ENCODE data around the gene KLF16. TPM values are rescaled to one million over a fixed set of nuclear protein-coding genes. Genes with fewer than 3 reads are reported as not detected.
A peak's percentile ranks its signal among the peaks of the same experiment; 100 is the strongest.

The KLF16 gene
- total RNA-seq, 1 experiment from 2014 or later = 5.5 TPM

DNA sequence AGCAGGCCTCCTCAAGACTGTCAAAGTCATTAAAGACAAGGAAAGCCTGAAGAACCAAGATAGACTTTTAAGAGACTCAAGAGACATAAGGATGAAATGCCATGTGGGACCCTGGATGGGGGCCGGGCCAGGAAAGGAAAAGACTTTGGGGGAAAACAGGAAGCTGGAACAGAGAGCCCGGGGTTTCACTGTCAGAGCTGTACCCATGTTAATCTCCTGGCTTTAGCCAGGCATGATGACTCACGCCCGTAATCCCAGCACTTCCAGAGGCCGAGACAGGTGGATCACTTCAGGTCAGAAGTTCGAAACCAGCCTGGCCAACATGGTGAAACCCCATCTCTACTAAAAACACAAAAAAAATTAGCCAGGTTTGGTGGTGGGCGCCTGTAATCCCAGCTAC, 5.6 kb upstream of the KLF16 start:
- no peak for DNase-seq (ENCODE audit: low read depth)

DNA sequence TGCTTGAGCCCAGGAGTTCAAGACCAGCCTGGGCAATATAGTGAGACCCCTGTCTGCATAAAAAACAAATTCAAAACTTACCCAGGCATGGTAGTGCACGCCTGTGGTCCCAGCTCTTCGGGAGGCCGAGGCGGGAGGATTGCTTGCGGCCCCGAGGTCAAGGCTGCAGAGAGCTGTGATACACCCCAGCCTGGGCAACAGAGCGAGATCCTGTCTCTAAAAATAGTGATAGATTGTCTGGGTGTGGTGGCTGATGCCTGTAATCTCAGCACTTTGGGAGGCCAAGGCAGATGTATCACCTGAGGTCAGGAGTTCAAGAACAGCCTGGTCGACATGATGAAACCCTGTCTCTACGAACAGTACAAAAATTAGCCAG, 4.0 kb upstream of the KLF16 start:
- DNase-seq (ENCODE audit: low read depth) = no peak

DNA sequence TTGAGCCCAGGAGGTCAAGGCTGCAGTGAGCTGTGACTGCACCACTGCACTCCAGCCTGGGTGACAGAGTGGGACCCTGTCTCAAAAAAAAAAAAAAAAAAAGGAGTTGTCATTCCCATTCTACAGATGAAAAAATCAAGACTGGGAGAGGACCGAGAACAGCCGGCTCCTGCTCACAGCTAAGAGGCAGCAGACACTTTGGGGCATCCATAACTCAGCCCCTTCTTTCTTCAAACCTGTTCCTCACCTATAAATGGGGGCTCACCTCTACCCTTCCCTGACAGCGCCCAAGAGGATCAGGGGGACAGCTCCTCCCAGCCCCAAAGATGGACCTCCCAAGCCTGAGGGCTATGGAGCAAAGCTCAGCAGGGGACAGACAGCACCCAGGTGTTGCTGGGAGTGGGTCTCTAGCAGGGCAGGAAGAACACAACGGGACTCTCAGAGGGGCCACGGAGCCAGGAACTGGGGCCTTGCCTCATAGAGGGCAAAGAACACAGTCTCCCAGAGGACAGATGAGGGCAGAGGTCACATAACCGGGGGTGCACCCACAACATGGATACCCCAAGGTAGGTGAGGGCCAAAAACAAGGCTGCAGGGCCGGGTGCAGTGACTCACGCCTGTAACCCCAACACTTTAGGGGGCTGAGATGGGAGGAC, 3.4 kb upstream of the KLF16 start:
- DNase-seq (ENCODE audit: low read depth) = no peak

DNA sequence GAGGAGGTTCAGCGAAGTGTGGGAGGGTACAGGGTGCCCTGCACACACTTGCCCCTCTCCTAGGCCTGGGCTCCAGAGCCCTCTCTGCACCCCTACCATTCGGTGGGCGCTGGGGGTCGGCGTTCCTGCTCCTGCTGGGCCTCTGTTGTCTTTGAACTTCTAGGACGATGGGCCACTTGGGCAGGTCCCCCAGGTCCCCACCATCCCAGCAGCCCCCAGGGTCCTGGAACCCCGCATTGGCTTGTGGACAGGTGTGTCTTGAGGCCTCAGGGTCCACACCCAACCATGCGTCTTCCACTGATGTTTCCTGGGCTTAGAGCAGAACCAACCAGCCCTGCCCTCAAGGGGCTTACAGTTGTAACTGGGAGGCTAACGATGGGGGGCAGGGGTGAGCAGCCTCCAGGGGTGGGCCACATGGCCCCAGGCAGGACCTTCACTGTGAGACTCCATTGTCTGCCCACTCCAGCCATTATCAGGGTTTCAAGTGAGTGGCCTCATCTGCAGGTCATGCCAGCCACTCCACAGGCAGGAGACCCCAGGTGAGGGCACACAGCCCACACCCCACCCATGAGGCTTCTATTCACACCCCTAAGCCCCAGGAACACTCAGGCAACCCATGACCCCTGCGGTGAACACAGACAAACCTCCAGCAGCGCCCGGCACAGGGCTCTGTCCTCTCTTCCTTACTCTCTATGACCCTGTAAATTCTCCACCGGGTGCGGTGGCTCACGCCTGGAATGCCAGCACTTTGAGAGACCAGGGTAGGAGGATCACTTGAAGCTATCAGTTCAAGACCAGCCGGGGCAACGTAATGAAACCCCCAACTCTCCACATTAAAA, 2.0 kb upstream of the KLF16 start:
- DNase-seq (ENCODE audit: low read depth) = no peak

DNA sequence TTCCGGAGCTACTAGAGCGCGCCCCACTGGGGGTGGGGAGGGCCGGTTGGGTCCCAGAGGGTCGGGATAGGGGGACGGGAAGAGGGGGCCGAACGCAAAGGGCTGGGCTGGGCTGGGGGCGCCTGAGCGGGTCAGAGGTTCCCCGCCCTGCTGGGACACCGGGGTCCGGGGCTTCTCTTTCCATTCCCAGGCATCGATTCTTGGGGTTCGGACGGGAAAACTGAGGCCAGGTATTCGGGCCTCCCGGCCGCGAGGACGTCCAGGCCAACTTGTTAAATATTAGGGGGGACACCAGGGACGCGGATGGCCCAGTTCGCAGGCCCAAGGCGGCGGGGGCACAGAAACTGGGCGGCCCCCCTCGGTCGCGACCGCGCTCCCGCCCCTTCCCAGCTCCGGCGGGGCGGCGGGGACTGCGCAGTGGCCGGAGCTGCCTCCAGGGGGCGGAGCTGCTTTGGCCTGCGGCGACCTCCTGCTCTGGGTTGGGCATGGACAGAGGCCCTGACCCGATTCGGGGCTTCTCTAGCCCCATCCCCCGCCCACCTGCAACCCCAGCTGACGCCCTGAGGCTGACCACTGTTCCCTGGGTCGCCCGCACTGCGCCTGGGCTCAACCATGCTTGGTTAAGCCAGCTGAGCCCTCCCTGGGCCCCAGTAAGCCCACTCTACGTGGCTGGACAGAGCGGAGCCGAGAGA, 1.2 kb upstream of the KLF16 start:
- DNase-seq (ENCODE audit: low read depth) = peak; percentile 81

DNA sequence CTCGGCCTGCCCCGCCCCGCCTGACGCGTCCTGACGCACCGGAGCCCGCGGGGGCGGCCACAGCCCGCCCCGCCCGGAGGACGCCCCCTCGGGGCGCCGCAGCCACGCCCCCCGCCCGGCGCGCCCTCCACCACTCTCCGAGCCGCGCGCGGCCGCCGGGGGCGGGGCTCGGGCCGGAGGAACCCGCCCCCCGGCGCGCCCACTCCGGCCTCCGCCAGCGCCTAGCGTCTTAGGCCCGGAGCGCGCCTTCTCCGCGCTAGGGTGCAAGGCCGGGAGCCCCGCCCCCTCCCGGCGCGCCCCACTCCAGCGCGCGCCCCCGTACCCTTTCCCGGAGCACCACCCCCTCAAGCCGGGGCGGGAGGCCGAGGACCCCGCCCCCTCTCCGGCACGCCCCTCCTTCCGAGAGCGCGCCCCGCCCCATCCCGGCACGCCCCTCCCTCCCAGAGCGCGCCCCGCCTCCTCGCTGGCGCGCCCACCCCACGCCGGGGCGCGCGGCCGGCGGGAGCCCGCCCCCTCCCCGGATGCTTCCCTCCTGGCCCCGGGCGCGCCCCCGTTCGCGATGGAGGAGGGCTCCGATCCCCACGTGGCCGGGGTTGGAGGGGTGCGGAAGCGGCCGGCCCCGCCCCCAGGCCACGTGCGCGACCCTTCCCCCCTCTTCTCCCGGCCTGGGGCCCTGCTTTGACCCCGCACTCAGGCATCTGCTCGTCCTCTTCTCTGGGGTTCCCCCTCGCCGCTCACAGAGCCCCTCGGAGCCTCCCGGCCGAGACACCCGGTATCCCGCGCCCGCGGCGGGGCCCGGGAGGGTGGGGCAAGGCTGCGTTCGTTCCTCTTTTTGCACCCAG, 480 bp upstream of the KLF16 start:
- DNase-seq (ENCODE audit: low read depth) = peak; percentile 98

DNA sequence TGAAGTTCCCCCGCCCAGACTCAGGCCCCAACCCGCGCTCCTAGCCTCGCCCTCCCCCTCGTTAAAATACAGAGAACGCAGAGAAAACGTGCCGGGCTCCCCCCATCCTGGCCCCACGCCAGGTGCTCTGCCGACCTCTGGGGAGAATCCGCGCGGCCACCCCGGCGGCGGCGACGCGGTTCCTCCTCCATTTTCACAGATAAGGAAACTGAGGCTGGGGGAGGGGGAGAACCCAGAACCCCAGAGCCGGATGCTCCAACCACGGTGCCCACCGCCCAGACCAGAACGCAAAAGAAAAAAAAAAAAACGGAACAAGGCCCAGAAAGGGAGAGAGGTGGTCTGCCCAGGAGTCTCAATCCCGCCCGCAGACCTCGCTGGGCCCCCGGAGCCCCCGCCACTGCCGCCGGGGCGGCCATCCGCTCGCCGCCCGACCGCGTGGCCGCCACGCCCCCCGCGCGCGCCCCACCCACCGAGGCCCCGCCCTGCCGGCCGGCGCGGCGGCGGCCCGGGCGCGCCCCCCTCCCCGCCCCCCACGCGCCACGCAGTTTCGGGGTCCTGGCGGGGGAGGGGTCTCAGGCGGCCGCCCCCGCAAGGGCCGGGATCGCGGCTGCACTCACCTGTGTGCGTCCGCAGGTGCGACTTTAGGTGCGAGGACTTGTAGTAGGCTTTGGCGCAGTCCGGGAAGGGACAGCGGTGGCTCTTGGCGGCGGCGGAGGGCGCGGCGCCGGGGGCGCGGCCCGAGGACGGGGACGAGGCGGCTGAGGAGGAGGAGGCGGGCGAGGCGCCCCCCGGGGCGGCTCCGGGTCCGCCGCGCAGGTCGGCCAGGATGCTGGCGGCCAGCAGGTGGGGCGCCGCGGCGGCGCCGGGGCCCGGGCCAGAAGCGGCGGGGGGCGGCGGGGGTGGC, 703 bp downstream of the KLF16 start:
- DNase-seq (ENCODE audit: low read depth) = peak; percentile 61

DNA sequence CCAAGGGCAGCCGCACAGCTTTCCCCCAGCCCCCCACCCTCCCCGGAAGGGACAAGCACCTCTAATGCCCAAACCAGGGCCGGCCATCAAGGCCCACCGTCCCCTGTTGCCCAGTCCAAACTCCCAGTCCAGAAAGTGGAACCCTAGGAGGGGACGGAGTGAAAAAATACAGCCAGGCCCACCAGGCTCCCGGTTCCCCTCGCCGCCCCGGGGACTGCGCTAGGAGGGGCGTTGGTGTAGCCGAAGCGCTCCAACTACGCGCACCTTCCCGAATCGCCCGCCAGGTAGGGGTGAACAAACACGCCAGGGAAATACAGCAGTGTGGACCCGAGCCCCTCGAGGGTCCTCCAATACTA, 1.3 kb downstream of the KLF16 start:
- no peak for DNase-seq (ENCODE audit: low read depth)

DNA sequence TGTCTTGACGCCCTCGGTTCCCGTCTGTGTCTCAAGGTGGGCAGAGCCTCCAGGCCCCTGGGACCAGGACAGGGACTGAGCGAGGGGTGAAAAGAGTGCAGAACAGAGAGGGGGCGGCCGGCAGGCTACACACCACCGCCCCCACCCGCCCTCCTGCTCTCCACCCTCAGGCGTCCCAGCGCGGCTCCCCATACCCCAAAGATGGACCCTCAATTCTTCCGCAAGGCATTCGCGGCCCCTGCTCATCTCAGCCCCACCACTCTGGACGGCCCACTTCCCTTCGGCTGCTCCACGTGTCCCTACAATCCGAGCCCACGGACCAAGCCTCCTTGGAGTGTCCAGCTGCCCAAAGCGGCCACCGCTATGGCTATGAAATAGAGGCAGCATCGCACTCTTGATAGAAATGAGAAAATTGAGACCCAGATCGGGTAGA, 1.8 kb downstream of the KLF16 start:
- DNase-seq (ENCODE audit: low read depth) = no peak

DNA sequence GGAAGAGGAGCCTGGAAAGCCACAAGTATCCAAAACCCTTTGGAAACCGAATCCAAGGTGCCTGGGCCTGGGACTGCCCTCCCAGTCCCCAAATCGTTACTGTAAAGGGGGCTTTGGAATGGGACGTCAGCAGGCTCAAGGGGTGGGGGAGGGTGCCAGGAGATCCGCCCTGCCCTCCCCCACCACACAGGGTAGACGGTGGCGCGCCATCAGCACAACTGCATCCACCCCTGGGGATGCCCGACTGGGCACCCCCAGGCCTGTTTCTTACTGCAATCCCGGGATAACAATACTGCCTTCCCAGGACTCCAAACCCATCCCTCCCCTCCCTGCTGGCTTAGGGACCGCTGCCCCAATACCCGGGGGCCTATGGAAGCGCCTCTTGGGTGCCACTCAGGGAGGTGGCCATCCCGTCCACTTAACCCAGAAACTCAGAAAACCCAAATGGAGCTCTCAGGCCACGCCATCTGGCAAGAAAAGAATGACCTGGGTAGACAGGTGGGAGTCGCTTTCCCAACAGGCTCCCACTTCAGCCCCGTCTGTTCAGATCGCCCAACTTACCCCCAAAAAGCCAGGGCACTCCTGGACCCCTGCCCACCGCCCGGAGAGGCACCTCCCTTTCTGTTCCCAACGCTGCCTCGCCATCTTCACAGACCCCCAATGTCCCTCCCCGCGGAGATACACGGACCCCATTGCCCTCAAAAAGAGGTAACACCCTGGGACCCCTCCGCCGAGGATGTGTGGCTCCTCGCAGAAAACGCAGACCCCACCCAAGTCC, 2.4 kb downstream of the KLF16 start:
- DNase-seq (ENCODE audit: low read depth) = no peak

DNA sequence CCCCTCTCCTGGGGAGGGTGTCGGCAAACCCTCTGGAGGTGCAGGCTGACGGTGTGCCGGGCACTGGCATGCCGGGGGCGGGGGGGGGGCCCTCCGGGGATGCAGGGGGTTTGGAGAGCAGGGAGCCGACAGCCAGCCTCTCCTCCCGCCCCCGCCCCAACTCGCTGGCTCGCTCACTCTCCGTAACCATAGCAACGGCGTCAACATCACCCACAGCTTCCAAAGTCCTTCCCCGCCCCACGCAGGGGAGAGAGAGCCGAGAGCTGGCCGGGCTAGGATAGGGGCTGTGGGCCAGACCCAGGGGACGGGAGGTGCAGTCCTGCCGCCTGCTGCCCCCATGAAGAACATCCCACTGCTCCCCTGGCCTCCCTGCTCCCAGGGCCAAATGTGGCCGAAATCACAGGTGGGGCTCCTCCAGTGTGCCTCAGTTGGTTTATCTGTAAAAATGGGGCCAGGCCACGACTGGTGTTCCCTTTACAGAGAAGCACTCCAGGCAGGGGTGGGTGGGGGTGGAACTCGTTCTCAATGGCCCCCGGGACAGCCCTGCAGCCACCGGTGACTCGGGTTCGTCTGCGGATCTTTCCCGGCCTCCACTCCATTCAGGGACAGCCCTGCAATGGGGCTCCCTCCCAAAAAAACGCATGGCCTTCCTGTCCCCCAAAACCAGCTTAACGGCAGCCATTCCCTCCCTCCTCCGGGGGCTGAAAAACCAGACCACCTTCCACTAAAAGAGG, 3.2 kb downstream of the KLF16 start:
- DNase-seq (ENCODE audit: low read depth) = peak; percentile 73

DNA sequence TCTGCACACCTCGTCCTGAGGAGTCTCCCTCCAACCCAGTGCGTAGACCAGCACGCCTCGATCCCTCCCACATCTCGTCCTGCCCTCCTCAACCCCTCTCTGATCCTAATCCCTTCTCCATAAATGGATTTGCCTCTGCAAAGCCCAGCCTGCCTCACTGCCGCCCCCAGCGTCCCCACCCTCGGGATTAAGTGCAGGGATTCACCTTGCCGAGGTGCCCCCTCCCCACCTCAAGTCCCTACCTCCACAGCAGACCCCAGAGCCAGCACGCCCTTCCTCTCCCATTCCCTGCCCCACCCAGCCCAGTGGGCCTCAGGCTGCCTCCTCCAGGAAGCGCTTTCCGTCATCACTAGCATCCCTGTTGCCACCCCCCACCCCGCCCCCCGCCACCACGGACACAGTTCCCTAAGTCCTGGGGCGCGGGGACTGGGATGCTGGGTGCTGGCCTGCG, 4.0 kb downstream of the KLF16 start:
- DNase-seq (ENCODE audit: low read depth) = no peak

DNA sequence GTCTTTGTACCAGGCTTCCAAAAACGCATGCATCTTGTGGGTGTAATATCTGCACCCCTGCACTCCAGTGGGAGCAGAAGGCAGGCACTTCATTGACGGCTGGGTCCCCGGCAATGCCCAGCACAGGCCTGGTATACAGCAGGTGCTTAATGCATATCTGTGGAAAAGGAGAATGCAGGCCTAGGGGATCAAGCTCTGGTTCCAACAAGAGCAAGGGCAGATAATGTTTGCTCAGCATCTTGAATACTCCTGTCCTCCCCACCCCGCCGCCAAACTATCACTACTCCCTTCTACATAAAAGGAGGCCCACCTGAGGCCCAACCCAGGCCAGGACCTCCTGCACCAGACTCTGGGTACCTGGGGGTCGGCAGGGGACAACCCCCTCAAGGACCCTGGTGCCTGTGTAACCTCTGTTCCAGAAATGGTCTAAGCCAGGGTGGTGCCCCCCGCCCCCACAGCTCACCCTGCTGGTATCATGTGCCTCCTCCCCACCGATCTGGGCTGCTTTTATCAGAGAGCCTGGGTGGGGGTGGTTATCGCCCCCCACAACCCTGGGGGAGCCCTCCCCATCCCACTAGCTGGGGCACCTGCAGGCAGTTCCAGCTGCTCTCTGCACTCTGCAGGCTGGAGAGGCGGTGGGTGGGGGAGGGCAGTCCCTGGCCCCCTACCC, 4.8 kb downstream of the KLF16 start:
- DNase-seq (ENCODE audit: low read depth) = no peak

DNA sequence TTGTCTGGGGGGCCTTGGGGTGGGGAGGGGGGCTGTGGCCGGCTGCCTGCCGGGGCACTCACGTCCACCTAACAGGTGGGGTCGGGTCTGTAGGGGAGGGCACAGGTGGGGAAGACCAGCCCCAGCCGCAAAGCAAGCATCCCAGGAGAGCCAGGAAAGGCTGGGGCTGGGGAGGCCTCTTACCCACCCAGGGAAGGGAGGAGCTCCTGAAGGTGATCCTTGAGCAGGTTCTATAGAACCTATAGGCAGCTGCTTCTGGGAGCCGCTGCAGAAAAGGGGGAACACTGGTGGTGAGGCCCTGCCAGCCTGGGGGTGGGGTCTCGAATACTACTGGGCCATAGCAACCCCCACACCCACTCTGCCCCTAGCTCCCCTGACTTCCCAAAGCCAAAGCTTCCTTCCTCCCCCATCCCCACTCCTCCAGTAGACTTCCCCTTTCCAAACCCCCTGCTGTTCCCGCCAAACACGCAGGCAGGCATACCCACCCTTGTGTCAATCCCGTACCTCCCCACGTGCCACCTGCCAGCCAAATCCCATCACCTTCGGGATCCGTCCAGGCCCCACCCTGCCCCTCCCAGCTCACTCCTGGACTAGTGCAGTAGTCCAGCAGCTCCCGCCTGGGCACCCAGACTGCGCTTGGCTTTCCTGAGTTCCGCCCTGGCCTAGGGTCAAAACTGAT, 5.6 kb downstream of the KLF16 start:
- no peak for DNase-seq (ENCODE audit: low read depth)

DNA sequence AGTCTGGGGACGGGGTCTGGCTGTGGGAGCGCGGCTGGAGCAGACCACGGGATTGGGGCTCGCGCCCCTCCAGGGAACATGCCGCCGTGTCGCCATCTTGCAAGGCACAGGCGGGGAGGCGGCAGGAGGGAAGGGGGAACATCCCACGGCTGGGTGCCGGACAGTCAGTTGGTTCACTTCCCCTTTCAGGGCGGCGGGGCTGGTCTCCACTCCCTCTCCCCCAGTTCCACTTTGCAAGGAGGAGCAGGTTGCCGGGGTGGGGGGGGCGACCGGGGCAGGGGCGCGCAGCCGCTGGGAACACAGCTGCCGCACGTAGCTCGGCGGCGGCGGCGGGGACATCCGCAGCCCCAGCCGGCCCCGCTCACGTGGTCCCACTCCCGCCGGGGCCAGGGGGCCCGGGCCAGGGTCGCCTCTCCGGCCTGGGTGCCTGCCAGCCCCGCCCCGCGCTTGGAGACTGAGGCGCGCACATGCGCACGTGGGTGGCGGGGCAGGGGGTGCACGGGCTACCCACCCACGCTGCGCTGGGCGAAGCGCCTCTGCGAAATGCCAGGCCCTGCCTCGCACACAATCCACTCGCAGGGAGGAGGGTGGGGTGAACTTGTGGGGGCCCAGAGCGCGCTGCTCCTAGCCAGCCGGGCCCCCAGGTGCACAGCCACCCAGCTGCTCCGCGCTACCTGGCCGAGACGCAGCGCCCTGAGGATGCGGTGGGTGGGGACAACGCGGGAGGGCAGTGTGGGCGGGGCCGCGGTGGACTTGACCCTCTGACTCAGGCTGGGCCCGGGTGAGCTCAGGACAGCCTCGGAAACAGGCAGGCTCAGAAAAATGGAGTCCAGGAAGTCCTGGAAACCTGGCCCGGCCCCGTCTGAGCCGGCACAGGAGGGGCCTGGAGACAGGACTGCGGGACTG, 6.4 kb downstream of the KLF16 start:
- peak; percentile 84 for DNase-seq (ENCODE audit: low read depth)

DNA sequence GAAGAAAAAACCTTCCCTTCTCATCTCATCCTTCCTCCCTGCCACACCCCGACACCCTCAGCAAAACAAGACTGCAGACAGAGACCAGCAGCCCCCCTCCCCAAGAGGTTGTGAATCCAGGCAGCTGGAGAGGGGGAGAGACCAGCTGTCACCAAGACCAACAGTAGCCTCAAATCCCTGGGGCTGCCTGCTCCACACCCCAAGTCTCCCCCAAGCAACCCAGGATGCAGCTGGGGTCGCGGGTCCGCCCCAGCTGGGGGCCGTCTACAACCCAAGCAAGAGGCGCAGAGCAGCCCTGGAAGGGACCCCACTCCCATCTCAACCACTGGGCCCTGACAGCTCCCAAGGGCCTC, 7.1 kb downstream of the KLF16 start:
- DNase-seq (ENCODE audit: low read depth) = no peak

DNA sequence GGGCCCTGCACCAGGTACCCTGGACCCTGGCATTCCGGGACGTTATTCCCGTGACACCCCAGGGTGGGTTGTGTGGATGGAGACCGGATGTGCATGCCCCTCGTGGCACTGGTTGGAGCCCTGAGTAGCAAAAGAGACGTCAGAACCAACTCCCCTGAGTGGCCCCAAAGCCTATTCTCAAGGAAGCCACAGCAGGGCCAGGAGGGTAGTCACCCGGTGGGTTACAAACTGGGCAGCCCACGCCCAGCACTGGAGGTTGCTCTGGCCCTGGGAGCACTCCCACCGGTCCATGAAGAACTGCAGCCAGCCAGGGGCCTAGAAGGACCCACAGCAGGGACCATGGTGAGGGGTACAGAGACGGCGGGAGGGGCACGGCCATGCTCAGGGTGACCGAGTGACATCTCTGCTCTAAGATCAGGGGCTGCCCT, 7.5 kb downstream of the KLF16 start:
- no peak for DNase-seq (ENCODE audit: low read depth)
